HL-60/S4 treated with retinoic acid at 250 ng/mL for 4 days and 3 days (cell line): ENCODE data around the gene PROCR.
"Not testable (repeated sequence)": the region's sequence is repeated elsewhere in the genome, so short reads cannot be mapped to it uniquely, and the experiment has no call there.

Experiments used
- in situ Hi-C: fragments of 300-500 bp; cut with MboI; formaldehyde crosslinking; loops from 2 replicates; pipeline ENCODE4 v1.7.0; 2022; ENCODE audit warnings: low sequenced_read_pairs

The PROCR gene

GRCh38 chr20:35191419-35192117 is 19.7 kb downstream of the PROCR start:
- in situ Hi-C loops, result no loop called here

GRCh38 chr20:35192118-35192872 is 20.4 kb downstream of the PROCR start:
- in situ Hi-C loops, result no loop called here

- in situ Hi-C loops, result not testable (repeated sequence)
Measured at GRCh38 chr20:35193031-35193791, 21.3 kb downstream of the PROCR start.

- in situ Hi-C loops, result no loop called here
Measured at GRCh38 chr20:35196313-35196712, 24.4 kb downstream of the PROCR start.

GRCh38 chr20:35199740-35200139 is 27.9 kb downstream of the PROCR start:
- in situ Hi-C loops, result no loop called here

- in situ Hi-C loops, result no loop called here
Measured at GRCh38 chr20:35200267-35200666, 28.4 kb downstream of the PROCR start.

- in situ Hi-C loops, result not testable (repeated sequence)
Measured at GRCh38 chr20:35201467-35201866, 29.6 kb downstream of the PROCR start.

- in situ Hi-C loops, result no loop called here
Measured at GRCh38 chr20:35206802-35207201, 34.9 kb downstream of the PROCR start.

- in situ Hi-C loops, result no loop called here
Measured at GRCh38 chr20:35207950-35208611, 36.2 kb downstream of the PROCR start.

- in situ Hi-C loops, result no loop called here
Measured at GRCh38 chr20:35215066-35215956, 43.4 kb downstream of the PROCR start.

- in situ Hi-C loops, result no loop called here
Measured at GRCh38 chr20:35216541-35216940, 44.7 kb downstream of the PROCR start.

GRCh38 chr20:35223941-35224340 is 52.1 kb downstream of the PROCR start:
- in situ Hi-C loops, result no loop called here

- in situ Hi-C loops, result no loop called here
Measured at GRCh38 chr20:35224536-35224935, 52.7 kb downstream of the PROCR start.

- in situ Hi-C loops, result no loop called here
Measured at GRCh38 chr20:35225319-35226125, 53.6 kb downstream of the PROCR start.

GRCh38 chr20:35226126-35226883 is 54.4 kb downstream of the PROCR start, which contains the start of gene MMP24:
MMP24 (plus strand) TSS chr20:35226690; CDS start chr20:35226739, 49 bp downstream.
- in situ Hi-C loops, result no loop called here
